Effector CD4-positive, alpha-beta T cell (primary cell): ENCODE results near the gene C1orf167.

ENCODE experiments used
- DNase-seq: peaks from one replicate; pipeline ENCODE4 v3.0.0-alpha.2; 2020

The C1orf167 gene

GRCh38 chr1:11736746-11737639 lies 25.0 kb upstream of the C1orf167 start:
- DNase-seq: peak; percentile 23

- DNase-seq: no peak
Observed at GRCh38 chr1:11738096-11738495, 23.9 kb upstream of the C1orf167 start.

GRCh38 chr1:11738783-11739182 lies 23.2 kb upstream of the C1orf167 start:
- no peak for DNase-seq

- no peak for DNase-seq
Observed at GRCh38 chr1:11740258-11741192, 21.5 kb upstream of the C1orf167 start.

- no peak for DNase-seq
Observed at GRCh38 chr1:11741482-11741881, 20.5 kb upstream of the C1orf167 start.

GRCh38 chr1:11741919-11742558 lies 20.0 kb upstream of the C1orf167 start:
- DNase-seq: no peak

- DNase-seq: no peak
Observed at GRCh38 chr1:11744287-11744686, 17.7 kb upstream of the C1orf167 start.

GRCh38 chr1:11746092-11746491 lies 15.9 kb upstream of the C1orf167 start:
- DNase-seq: no peak

GRCh38 chr1:11746795-11747487 lies 15.1 kb upstream of the C1orf167 start:
- no peak for DNase-seq

- no peak for DNase-seq
Observed at GRCh38 chr1:11748294-11749202, 13.4 kb upstream of the C1orf167 start.

GRCh38 chr1:11749203-11749689 lies 12.7 kb upstream of the C1orf167 start:
- DNase-seq: no peak

- no peak for DNase-seq
Observed at GRCh38 chr1:11749996-11750395, 12.0 kb upstream of the C1orf167 start.

- no peak for DNase-seq
Observed at GRCh38 chr1:11751087-11751486, 10.9 kb upstream of the C1orf167 start.

- DNase-seq: no peak
Observed at GRCh38 chr1:11752359-11753088, 9.5 kb upstream of the C1orf167 start.

- DNase-seq: no peak
Observed at GRCh38 chr1:11753555-11754208, 8.3 kb upstream of the C1orf167 start.

- DNase-seq: no peak
Observed at GRCh38 chr1:11757047-11757446, 4.9 kb upstream of the C1orf167 start.

- DNase-seq: no peak
Observed at GRCh38 chr1:11759791-11760190, 2.2 kb upstream of the C1orf167 start.

GRCh38 chr1:11761285-11761684 lies 708 bp upstream of the C1orf167 start:
- no peak for DNase-seq

- DNase-seq: no peak
Observed at GRCh38 chr1:11764115-11764514, 2.1 kb downstream of the C1orf167 start.

- no peak for DNase-seq
Observed at GRCh38 chr1:11764519-11764918, 2.5 kb downstream of the C1orf167 start.
